Smooth muscle cell of the pulmonary artery (primary cell): ENCODE data around the gene NBPF1. TPM values are rescaled to one million over a fixed set of nuclear protein-coding genes. Genes with fewer than 3 reads are reported as not detected.

Source experiments
- total RNA-seq: library from RNA; depleted of rRNA; stranded (reverse); fragments of >200 nt; gene quantifications from 2 replicates; pipeline ENCODE4 v1.2.3, GENCODE V29; 2014

The NBPF1 gene
- 23.8 and 51.3 TPM in 2 replicates for total RNA-seq

GRCh38 chr1:16613185-16614147, at the start of gene NBPF1:
NBPF1 (minus strand) TSS chr1:16613564.

GRCh38 chr1:16514107-16515055, 99.0 kb downstream of the NBPF1 start, which contains the start of gene RNU1-1:
RNU1-1 (minus strand) TSS chr1:16514285.

Other genes starting within 250 kb of the NBPF1 start
- 47.6 and 53.4 TPM in 2 replicates for gene SZRD1, start 246.3 kb downstream of the NBPF1 start, total RNA-seq
- not detected in 2 replicates for gene SPATA21, start 176.1 kb downstream of the NBPF1 start, total RNA-seq
- gene NECAP2, start 172.8 kb downstream of the NBPF1 start, total RNA-seq: 78.7 and 87.7 TPM in 2 replicates
- gene RNU1-1, start 99.3 kb downstream of the NBPF1 start, total RNA-seq: under 0.01 TPM in 2 replicates
- gene RNU1-3, start 53.4 kb upstream of the NBPF1 start, total RNA-seq: under 0.01 TPM in 2 replicates
- gene RNU1-4, start 127.0 kb upstream of the NBPF1 start, total RNA-seq: under 0.01 TPM in 2 replicates